NK-92 (cell line): ENCODE measurements around the gene LRP1-AS.

Experiments
- DNase-seq: peaks from one replicate; lab custom pipeline; 2025; ENCODE audit not compliant: unreplicated experiment; lab: John Stamatoyannopoulos, UW

The LRP1-AS gene

DNA sequence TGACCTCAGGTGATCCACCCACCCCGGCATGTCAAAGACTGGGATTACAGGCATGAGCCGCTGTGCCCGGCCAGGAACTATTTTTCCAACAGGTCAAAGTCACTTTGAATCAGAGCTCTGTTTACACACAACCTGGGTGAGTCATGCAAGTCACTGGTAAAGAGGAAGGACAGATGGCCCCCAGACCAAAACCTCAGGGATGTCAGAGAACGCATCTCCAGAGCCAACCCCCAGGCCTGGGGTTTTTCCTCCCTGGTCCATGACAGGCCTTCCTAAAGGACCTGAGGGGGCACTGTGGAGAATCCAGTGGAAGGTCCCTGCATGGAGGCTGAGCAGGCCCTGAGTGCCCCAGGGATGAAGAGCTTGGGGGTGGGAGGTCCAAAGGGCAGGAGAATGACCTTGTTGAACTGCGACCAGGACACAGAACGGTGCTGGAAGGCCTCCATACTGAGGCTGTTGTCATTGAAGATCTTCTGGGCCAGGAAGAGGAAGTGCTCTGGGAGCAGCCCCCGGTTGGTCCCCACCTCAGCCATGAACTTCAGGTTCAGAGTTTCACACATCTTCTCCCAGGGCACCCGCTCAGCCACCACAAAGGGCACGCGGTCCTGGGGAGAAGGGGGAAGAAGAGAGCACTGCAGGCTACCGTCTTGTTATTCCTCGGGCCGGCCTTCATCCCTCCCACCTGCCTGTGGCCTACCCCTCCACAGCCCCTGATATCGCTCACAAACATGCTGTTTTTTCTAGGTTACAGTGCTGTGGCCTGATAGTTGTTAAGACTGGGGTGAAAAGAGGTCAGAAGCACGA, 45.3 kb downstream of the LRP1-AS start:
- no peak for DNase-seq

DNA sequence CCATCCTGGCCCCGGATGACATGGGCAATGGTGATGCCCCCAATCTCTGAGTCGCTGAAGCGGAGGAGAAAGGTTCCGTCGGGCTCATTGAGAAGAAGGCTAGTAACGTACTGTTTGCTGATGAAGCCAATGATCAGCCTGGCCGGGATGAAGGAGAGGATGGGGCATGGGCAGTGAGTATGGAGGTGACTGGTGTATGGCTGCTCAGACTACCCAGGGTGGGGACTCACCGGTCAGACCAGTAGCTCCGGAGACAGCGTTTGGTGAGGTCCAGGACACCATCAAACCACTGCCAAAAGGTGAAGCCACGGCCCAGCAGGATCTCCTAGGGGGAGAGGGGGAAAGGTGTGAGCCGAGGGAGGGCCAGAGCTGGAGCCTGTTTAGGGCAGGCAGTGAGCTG, 47.7 kb downstream of the LRP1-AS start:
- DNase-seq: no peak

DNA sequence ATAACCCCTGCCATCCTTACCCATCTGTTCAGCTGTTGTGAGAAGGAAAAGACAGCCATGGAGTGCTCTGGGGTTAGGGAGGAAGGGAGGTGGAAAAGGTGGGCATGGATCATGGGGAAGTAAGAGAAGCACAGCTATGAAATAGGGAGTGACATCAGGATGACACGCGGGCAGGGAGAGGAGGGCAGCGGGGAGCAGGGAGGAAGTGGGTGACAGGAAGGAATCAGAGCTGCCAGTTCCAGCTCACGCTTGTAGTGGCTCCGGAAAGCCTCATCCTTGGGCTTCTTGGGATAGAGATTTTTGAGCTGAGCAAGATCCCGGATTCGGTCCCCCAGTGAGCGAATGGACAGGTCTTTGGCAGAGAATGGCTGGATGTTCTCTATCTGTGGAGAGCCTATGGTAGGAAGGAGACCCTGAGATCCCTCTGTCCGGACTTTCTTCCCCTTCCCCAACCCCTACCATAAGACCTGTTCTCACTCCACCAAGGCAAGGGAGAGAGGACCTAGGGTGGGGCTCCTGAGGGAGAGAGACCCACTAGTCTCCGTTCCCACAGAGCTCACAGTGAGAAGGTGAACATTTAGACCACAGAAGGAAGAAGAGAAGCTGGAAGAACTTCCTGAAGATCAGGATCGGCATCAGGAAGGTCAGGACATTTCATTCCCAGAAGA, 48.2 kb downstream of the LRP1-AS start:
- DNase-seq: no peak

DNA sequence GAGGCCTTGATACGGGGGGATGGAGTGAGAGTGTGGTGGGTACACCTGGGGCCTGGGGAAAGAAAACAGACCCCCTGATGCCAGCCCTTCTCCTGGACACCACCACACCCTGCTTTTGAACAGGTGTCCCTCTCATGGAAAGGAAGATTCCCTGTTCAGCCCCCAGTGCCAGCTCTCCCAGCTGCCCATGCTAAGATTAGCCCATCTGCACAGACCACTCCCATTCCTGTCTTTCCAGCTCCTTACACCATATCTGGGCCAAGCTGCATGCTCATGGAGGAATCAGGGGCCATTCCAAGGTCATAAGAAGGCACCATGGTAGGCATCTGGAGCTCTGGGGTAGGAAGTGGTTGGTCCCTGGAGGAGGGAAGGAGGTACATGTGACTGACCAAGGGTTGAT, 48.9 kb downstream of the LRP1-AS start:
- DNase-seq: no peak

DNA sequence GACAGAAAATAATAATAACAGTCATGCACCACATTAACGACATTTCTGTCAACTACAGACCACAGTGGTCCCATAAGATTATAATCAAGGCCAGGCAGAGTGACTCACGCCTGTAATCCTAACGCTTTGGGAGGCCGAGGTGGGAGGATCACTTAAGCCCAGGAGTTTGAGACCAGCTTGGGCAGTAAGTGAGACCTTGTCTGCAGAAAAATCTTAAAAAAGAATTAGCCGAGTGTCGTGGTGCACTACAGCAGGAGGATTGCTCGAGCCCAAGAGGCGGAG, 49.9 kb downstream of the LRP1-AS start:
- DNase-seq: no peak

DNA sequence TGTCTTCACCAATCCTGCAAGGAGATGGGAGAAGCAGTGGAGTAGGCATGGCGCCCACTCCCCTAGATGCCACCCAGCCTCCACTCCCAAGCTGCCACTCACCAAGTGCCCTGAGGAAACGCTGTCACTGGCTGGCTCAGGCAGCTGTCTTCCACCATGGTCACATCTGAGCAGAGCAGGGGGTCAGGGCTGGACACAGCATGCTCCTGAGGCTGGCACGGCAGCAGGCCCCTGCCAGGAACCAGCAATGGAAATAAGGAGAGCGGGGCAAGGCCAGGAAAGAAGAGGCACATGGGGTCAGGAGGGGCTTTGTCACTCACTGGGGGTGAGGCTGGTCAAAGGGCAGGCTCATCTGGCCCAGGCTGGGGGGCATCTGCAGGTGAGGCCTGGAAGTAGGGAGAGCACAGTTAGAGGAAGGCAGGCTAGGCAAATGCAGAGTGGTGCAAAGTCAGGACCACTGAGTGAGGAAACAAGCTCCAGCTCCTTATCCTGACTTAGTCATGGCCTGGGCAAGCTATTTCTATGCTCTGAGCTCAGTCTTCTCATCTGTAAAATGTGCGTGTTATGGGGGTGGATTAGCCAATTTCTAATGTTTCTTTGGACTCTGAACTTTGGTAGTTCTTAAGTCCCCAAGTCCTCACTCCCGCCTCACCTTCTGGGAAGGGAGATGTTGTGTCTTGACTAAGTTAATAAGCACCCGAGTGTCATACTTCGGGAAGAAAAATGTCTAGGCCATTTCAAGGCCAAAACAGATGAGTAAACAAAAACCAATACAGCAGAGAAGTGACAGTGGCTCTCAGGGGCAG, 50.5 kb downstream of the LRP1-AS start:
- DNase-seq: no peak

DNA sequence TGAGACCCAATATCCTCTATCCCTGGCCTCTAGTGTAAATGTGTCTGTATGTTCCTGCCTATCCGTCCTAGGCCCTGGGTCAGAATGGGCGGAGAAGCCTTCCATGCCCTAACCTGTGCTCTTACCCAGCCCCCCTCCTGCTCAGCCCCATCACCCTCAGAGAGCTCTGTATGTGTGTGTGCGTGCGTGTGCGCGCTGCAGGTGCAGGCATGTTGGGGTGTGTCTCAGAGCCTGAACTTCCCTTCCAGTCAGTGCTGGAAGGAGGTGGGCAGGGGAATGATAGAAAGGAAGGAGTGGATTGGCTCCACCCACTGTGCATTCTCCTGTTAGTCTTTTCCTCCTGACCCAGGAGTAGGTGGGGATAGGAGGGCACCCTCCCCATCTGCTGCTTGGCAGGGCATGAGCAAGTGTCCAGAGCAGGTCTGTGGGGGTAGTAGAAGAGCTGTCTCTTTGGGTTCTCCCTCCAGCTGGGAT, 51.3 kb downstream of the LRP1-AS start:
- DNase-seq: no peak

DNA sequence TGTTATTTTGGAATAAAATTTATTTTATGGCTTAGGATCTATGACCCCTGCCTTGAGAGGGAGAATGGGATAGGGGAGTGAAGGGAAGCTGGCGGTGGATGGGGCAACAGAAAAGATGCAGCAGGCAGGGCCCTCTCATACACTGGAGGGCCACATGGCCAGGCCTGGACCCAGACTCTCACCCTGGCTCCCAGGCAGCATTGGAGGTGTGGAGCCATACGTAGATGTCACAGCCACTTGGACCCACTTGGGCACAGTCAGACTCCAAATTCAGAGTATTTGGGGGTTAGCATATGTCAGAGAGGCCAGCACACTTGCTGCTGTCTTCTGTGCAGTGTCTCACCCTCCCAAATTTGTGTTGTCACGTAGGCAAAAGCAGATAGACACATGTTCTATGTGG, 52.0 kb downstream of the LRP1-AS start:
- DNase-seq: no peak
